Endothelial cell of umbilical vein (primary cell): ENCODE results near the gene FBXL13.

Source experiments
- CTCF ChIP-seq, 2 donors: IDR thresholded peaks; 1 replicate in 1 of 2; 2 replicates in 1 of 2; pipeline ENCODE4 v1.5.1; 2011; ENCODE audit warnings: low read length in 2 of 2, mild to moderate bottlenecking in 2 of 2, moderate library complexity in 2 of 2, control low read depth in 1 of 2, inconsistent platforms in 1 of 2, low read depth in 1 of 2; ENCODE audit not compliant: insufficient read depth in 1 of 2; ENCODE audit errors: extremely low read depth in 1 of 2
- EZH2 ChIP-seq: IDR thresholded peaks from 2 replicates; pipeline ENCODE4 v1.6.1; 2012; ENCODE audit warnings: borderline replicate concordance, low read depth, mild to moderate bottlenecking, moderate library complexity, low read length, inconsistent platforms; ENCODE audit not compliant: severe bottlenecking
- GATA2 ChIP-seq: IDR thresholded peaks from 2 replicates; pipeline ENCODE4 v1.7.0; 2011; ENCODE audit warnings: low read depth, mild to moderate bottlenecking, moderate library complexity, mixed read lengths, low read length; ENCODE audit not compliant: insufficient read length, insufficient read depth
- JUN ChIP-seq: IDR thresholded peaks from 2 replicates; pipeline ENCODE4 v1.6.1; 2011; ENCODE audit warnings: borderline replicate concordance, low read depth; ENCODE audit not compliant: insufficient read length, insufficient read depth
- MAX ChIP-seq: IDR thresholded peaks from 2 replicates; pipeline ENCODE4 v1.6.1; 2011; ENCODE audit not compliant: insufficient read depth, insufficient read length
- MYC ChIP-seq: IDR thresholded peaks from one replicate; pipeline ENCODE4 v1.6.1; 2011; ENCODE audit warnings: mild to moderate bottlenecking, low read depth, low read length
- POLR2A ChIP-seq: IDR thresholded peaks from 2 replicates; pipeline ENCODE4 v1.6.1; 2012; ENCODE audit warnings: low read depth, mild to moderate bottlenecking, control low read depth, low read length
- POLR2AphosphoS5 ChIP-seq: IDR thresholded peaks from 2 replicates; pipeline ENCODE4 v1.6.1; 2012; ENCODE audit warnings: low read depth, mild to moderate bottlenecking, control low read depth, low read length, moderate library complexity; ENCODE audit not compliant: insufficient read depth

- no peak for TF ChIP-seq CTCF (IDR thresholded peaks at IDR 0.05; ENCODE audit: extremely low read depth in 1 of 2, insufficient read depth in 1 of 2, low read depth in 1 of 2, low read length in 2 of 2)
- no peak for TF ChIP-seq POLR2A
- no peak for TF ChIP-seq MAX
- TF ChIP-seq EZH2, result no peak
- TF ChIP-seq POLR2AphosphoS5, result no peak
- no peak for TF ChIP-seq MYC
- TF ChIP-seq JUN, result no peak
- TF ChIP-seq GATA2, result no peak
Observed at GRCh38 chr7:103003004-103003403, 71.6 kb downstream of the FBXL13 start.
